ENCODE data around the gene SLC25A21. TPM values are rescaled to one million over a fixed set of nuclear protein-coding genes. Genes with fewer than 3 reads are reported as not detected.

The SLC25A21 gene
- total RNA-seq, 5 donors from 2014 or later (not counting 1 experiment from before 2014, with no cell fraction given), result not detected

- H3K27ac Mint-ChIP-seq, result no peak overlapping the region
- Histone ChIP-seq H3K27me3 (replicated peaks in 1 of 2; ENCODE audit: control insufficient read depth in 2 of 2, extremely low read depth in 1 of 2, insufficient read depth in 2 of 2, low read length in 1 of 2) (no peaks in the 10 kb centered on the region), H3K9me3 (no peaks in the 10 kb centered on the region), H3K4me1 (ENCODE audit: control insufficient read depth in 1 of 2, extremely low read depth in 1 of 2, insufficient read depth in 2 of 2, low read length in 2 of 2) (no peaks in the 10 kb centered on the region), H3K27ac (ENCODE audit: low read length) (no peak overlapping the region), H3K4me3 (ENCODE audit: control insufficient read depth in 1 of 2, extremely low read depth in 1 of 2, low read length in 1 of 2) (no peak overlapping the region), H3K36me3 (ENCODE audit: control insufficient read depth in 2 of 2, extremely low read depth in 1 of 2, insufficient read depth in 1 of 2, low read length in 1 of 2) (no peaks in the 10 kb centered on the region)
- ChIA-PET POLR2A (no interaction called here), CTCF (no interaction called here)
- H3K4me3 Mint-ChIP-seq, result no peak overlapping the region
- 87% methylated on average over 3 of the region's 5 CpGs for WGBS (ENCODE audit: insufficient coverage)
- ATAC-seq (replicated peaks in 1 of 4), result no peak
- H3K27me3 Mint-ChIP-seq, result peaks cover 0 to 4% of the 10 kb centered on the region in 2 donors
- DNase-seq, result no peak
- H3K9me3 Mint-ChIP-seq, result no peaks in the 10 kb centered on the region
- H3K36me3 Mint-ChIP-seq, result no peaks in the 10 kb centered on the region
- H3K4me1 Mint-ChIP-seq, result no peaks in the 10 kb centered on the region
Observed at GRCh38 chr14:36944307-36945010, 227.9 kb downstream of the SLC25A21 start.

GRCh38 chr14:36942522-36943245 is 229.7 kb downstream of the SLC25A21 start:
- Histone ChIP-seq H3K27me3 (replicated peaks in 1 of 2; ENCODE audit: control insufficient read depth in 2 of 2, extremely low read depth in 1 of 2, insufficient read depth in 2 of 2, low read length in 1 of 2) (no peaks in the 10 kb centered on the region), H3K4me3 (ENCODE audit: control insufficient read depth in 1 of 2, extremely low read depth in 1 of 2, low read length in 1 of 2) (no peak overlapping the region), H3K36me3 (ENCODE audit: control insufficient read depth in 2 of 2, extremely low read depth in 1 of 2, insufficient read depth in 1 of 2, low read length in 1 of 2) (no peaks in the 10 kb centered on the region), H3K4me1 (ENCODE audit: control insufficient read depth in 1 of 2, extremely low read depth in 1 of 2, insufficient read depth in 2 of 2, low read length in 2 of 2) (no peaks in the 10 kb centered on the region), H3K27ac (ENCODE audit: low read length) (no peak overlapping the region), H3K9me3 (no peaks in the 10 kb centered on the region)
- ChIA-PET CTCF (interaction anchor here in 1 of 2 donors (0.7 to 1.1 kb wide), 2 partner anchors 8 to 277 kb away, joined by 3 to 4 read pairs; no protein-coding TSS in a partner anchor), POLR2A (no interaction called here)
- H3K36me3 Mint-ChIP-seq, result no peaks in the 10 kb centered on the region
- H3K4me1 Mint-ChIP-seq, result no peaks in the 10 kb centered on the region
- no peak for ATAC-seq (replicated peaks in 1 of 4)
- DNase-seq, result no peak
- no peaks in the 10 kb centered on the region for H3K9me3 Mint-ChIP-seq
- H3K27ac Mint-ChIP-seq, result no peak overlapping the region
- no peak overlapping the region for H3K4me3 Mint-ChIP-seq
- WGBS (ENCODE audit: insufficient coverage), result no CpG with 5 or more reads among the region's 4 CpGs
- H3K27me3 Mint-ChIP-seq, result peaks cover 0 to 4% of the 10 kb centered on the region in 2 donors

GRCh38 chr14:36941783-36942521 is 230.5 kb downstream of the SLC25A21 start:
- H3K9me3 Mint-ChIP-seq, result no peaks in the 10 kb centered on the region
- CTCF ChIA-PET, result interaction anchor here (0.6 to 1.1 kb wide), 5 partner anchors 9 to 1661 kb away, joined by 3 to 4 read pairs (median 3); no protein-coding TSS in a partner anchor
- peak in 18 of 35 experiments; percentile 0 to 35 (median 8) for DNase-seq
- H3K27ac Mint-ChIP-seq, result no peak overlapping the region
- H3K4me3 Mint-ChIP-seq, result no peak overlapping the region
- WGBS (ENCODE audit: insufficient coverage), result 21% methylated on average over 2 of the region's 12 CpGs
- no peak overlapping the region for H3K4me3 ChIP-seq (ENCODE audit: control insufficient read depth in 1 of 2, extremely low read depth in 1 of 2, low read length in 1 of 2)
- no peak for ATAC-seq (replicated peaks in 1 of 4)
- no peaks in the 10 kb centered on the region for H3K4me1 ChIP-seq (ENCODE audit: control insufficient read depth in 1 of 2, extremely low read depth in 1 of 2, insufficient read depth in 2 of 2, low read length in 2 of 2)
- no peak overlapping the region for H3K27ac ChIP-seq (ENCODE audit: low read length)
- no peaks in the 10 kb centered on the region for H3K9me3 ChIP-seq
- POLR2A ChIA-PET, result no interaction called here
- H3K36me3 Mint-ChIP-seq, result no peaks in the 10 kb centered on the region
- peaks cover 0 to 4% of the 10 kb centered on the region in 2 donors for H3K27me3 Mint-ChIP-seq
- no peaks in the 10 kb centered on the region for H3K36me3 ChIP-seq (ENCODE audit: control insufficient read depth in 2 of 2, extremely low read depth in 1 of 2, insufficient read depth in 1 of 2, low read length in 1 of 2)
- H3K4me1 Mint-ChIP-seq, result no peaks in the 10 kb centered on the region
- H3K27me3 ChIP-seq (replicated peaks in 1 of 2; ENCODE audit: control insufficient read depth in 2 of 2, extremely low read depth in 1 of 2, insufficient read depth in 2 of 2, low read length in 1 of 2), result no peaks in the 10 kb centered on the region

- H3K27me3 ChIP-seq (replicated peaks in 1 of 2; ENCODE audit: control insufficient read depth in 2 of 2, extremely low read depth in 1 of 2, insufficient read depth in 2 of 2, low read length in 1 of 2), result no peaks in the 10 kb centered on the region
- Mint-ChIP-seq H3K4me3 (no peak overlapping the region), H3K36me3 (no peaks in the 10 kb centered on the region), H3K27ac (no peak overlapping the region), H3K27me3 (peaks cover 0 to 4% of the 10 kb centered on the region in 2 donors), H3K4me1 (no peaks in the 10 kb centered on the region), H3K9me3 (no peaks in the 10 kb centered on the region)
- CTCF ChIA-PET, result interaction anchor here in 1 of 2 donors (1.0 kb wide), 1 partner anchor 1058 kb away, joined by 3 read pairs; no protein-coding TSS in a partner anchor
- no peak for ATAC-seq (replicated peaks in 1 of 4)
- no peak for DNase-seq
- no peaks in the 10 kb centered on the region for H3K4me1 ChIP-seq (ENCODE audit: control insufficient read depth in 1 of 2, extremely low read depth in 1 of 2, insufficient read depth in 2 of 2, low read length in 2 of 2)
- H3K27ac ChIP-seq (ENCODE audit: low read length), result no peak overlapping the region
- H3K4me3 ChIP-seq (ENCODE audit: control insufficient read depth in 1 of 2, extremely low read depth in 1 of 2, low read length in 1 of 2), result no peak overlapping the region
- POLR2A ChIA-PET, result no interaction called here
- no CpG with 5 or more reads among the region's 4 CpGs for WGBS (ENCODE audit: insufficient coverage)
- no peaks in the 10 kb centered on the region for H3K36me3 ChIP-seq (ENCODE audit: control insufficient read depth in 2 of 2, extremely low read depth in 1 of 2, insufficient read depth in 1 of 2, low read length in 1 of 2)
- no peaks in the 10 kb centered on the region for H3K9me3 ChIP-seq
Observed at GRCh38 chr14:36940476-36940875, 231.9 kb downstream of the SLC25A21 start.

- ChIA-PET CTCF (interaction anchor here in 1 of 2 donors (0.6 kb wide), 1 partner anchor 565 kb away, joined by 3 read pairs; no protein-coding TSS in a partner anchor), POLR2A (no interaction called here)
- Mint-ChIP-seq H3K4me1 (no peaks in the 10 kb centered on the region), H3K36me3 (no peaks in the 10 kb centered on the region), H3K27me3 (peaks cover 0 to 3% of the 10 kb centered on the region in 2 donors), H3K9me3 (no peaks in the 10 kb centered on the region), H3K4me3 (no peak overlapping the region), H3K27ac (no peak overlapping the region)
- ATAC-seq (replicated peaks in 1 of 4), result no peak
- Histone ChIP-seq H3K27ac (ENCODE audit: low read length) (no peak overlapping the region), H3K4me3 (ENCODE audit: control insufficient read depth in 1 of 2, extremely low read depth in 1 of 2, low read length in 1 of 2) (no peak overlapping the region), H3K27me3 (replicated peaks in 1 of 2; ENCODE audit: control insufficient read depth in 2 of 2, extremely low read depth in 1 of 2, insufficient read depth in 2 of 2, low read length in 1 of 2) (no peaks in the 10 kb centered on the region), H3K36me3 (ENCODE audit: control insufficient read depth in 2 of 2, extremely low read depth in 1 of 2, insufficient read depth in 1 of 2, low read length in 1 of 2) (no peaks in the 10 kb centered on the region), H3K4me1 (ENCODE audit: control insufficient read depth in 1 of 2, extremely low read depth in 1 of 2, insufficient read depth in 2 of 2, low read length in 2 of 2) (no peaks in the 10 kb centered on the region), H3K9me3 (no peaks in the 10 kb centered on the region)
- no peak for DNase-seq
- WGBS (ENCODE audit: insufficient coverage), result no CpG with 5 or more reads among the region's 2 CpGs
Observed at GRCh38 chr14:36939265-36939664, 233.1 kb downstream of the SLC25A21 start.

- Mint-ChIP-seq H3K4me1 (no peaks in the 10 kb centered on the region), H3K27ac (no peak overlapping the region), H3K27me3 (peaks cover 0 to 3% of the 10 kb centered on the region in 2 donors), H3K36me3 (no peaks in the 10 kb centered on the region), H3K4me3 (no peak overlapping the region), H3K9me3 (no peaks in the 10 kb centered on the region)
- no peak overlapping the region for H3K4me3 ChIP-seq (ENCODE audit: control insufficient read depth in 1 of 2, extremely low read depth in 1 of 2, low read length in 1 of 2)
- ATAC-seq (replicated peaks in 1 of 4), result no peak
- no peak for DNase-seq
- H3K4me1 ChIP-seq (ENCODE audit: control insufficient read depth in 1 of 2, extremely low read depth in 1 of 2, insufficient read depth in 2 of 2, low read length in 2 of 2), result no peaks in the 10 kb centered on the region
- POLR2A ChIA-PET, result no interaction called here
- no peak overlapping the region for H3K27ac ChIP-seq (ENCODE audit: low read length)
- H3K9me3 ChIP-seq, result no peaks in the 10 kb centered on the region
- no peaks in the 10 kb centered on the region for H3K27me3 ChIP-seq (replicated peaks in 1 of 2; ENCODE audit: control insufficient read depth in 2 of 2, extremely low read depth in 1 of 2, insufficient read depth in 2 of 2, low read length in 1 of 2)
- CTCF ChIA-PET, result interaction anchor here in 1 of 2 donors (0.6 kb wide), 1 partner anchor 565 kb away, joined by 3 read pairs; no protein-coding TSS in a partner anchor
- H3K36me3 ChIP-seq (ENCODE audit: control insufficient read depth in 2 of 2, extremely low read depth in 1 of 2, insufficient read depth in 1 of 2, low read length in 1 of 2), result no peaks in the 10 kb centered on the region
Observed at GRCh38 chr14:36938678-36939077, 233.7 kb downstream of the SLC25A21 start.
